Memory B cell (primary cell): ENCODE measurements around the gene TLR6.
"Not testable (repeated sequence)": the region's sequence is repeated elsewhere in the genome, so short reads cannot be mapped to it uniquely, and the experiment has no call there.

Experiments
- ATAC-seq: fragments of 150-1000 bp; cut with Tn5 transposase; 2 replicates; pipeline ENCODE4 v1.10.0; 2021; ENCODE audit warnings: low read depth, mild to moderate bottlenecking, moderate library complexity
- DNase-seq, 2 donors: peaks; one replicate each; pipeline ENCODE4 v3.0.0; 2022; ENCODE audit warnings: low spot score in 2 of 2
- H3K27ac Mint-ChIP-seq: one replicate; pipeline ENCODE4 v1.8.0; 2022; ENCODE audit warnings: mild to moderate bottlenecking, moderate library complexity, mixed read lengths
- H3K27me3 Mint-ChIP-seq: one replicate; pipeline ENCODE4 v1.8.0; 2022; ENCODE audit warnings: mixed read lengths
- H3K36me3 Mint-ChIP-seq: one replicate; pipeline ENCODE4 v1.8.0; 2022; ENCODE audit warnings: mild to moderate bottlenecking, mixed read lengths
- H3K4me1 Mint-ChIP-seq: one replicate; pipeline ENCODE4 v1.8.0; 2022; ENCODE audit warnings: mixed read lengths
- H3K4me3 Mint-ChIP-seq: one replicate; pipeline ENCODE4 v1.8.0; 2022; ENCODE audit warnings: mild to moderate bottlenecking, moderate library complexity, mixed read lengths
- H3K9me3 Mint-ChIP-seq: one replicate; pipeline ENCODE4 v1.8.0; 2022; ENCODE audit warnings: mixed read lengths

The TLR6 gene

DNA sequence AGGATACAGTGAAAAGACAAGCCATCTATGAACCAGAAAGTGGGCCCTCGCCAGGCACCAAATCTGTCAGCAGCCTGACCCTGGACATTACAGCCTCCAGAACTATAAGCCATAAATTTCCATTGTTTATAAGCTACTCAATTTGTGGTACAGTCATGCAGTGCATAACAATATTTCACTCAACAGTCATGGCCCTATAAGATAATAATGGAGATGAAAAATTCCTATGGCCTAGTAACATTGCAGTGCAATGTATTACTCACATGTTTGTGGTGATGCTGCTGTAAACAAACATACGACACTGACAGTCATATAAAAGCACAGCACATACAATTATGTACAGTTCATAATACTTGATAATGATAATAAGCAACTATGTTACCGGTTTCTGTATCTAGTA lies 34.9 kb downstream of the TLR6 start:
- peaks cover 38% of the 10 kb centered on the region for H3K36me3 Mint-ChIP-seq
- H3K4me1 Mint-ChIP-seq = peaks cover 42% of the 10 kb centered on the region
- H3K27me3 Mint-ChIP-seq = no peaks in the 10 kb centered on the region
- no peak overlapping the region for H3K4me3 Mint-ChIP-seq
- no peak for DNase-seq
- no peak for ATAC-seq
- peaks cover 10% of the 10 kb centered on the region for H3K9me3 Mint-ChIP-seq
- peak overlapping the region; percentile 89 for H3K27ac Mint-ChIP-seq

DNA sequence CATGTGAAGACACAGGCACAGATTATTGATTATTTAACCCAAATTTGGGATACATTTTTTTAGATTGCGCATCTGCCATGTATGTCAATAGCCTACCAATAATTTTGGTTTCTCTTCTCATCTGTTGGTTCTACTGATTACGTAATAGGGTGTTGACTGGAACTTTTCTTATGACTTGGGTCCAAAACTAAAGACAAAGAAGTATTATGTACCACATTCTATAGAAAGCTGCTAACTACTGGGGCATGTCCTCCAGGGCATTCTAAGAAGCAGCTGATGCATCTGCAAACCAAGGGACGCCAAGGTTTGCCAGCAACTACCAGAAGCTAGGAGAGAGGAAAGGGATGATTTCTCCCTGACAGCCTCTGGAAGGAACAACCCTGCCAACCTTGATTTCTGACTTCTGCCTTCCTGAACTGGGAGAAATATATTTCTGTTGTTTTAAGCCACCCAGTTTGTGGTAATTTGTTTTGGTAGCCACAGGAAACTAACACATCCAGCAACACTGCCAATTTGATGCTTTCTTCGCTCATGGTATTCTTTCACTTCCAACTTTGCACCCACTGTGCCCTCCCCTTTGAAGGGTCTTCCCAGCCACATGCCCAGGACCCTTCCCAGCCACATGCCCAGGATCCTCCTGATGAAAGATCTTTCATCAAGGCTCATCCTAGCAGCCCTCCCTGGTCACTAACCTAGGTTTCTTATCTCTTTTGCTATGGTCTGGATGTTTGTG lies 36.1 kb downstream of the TLR6 start:
- no peaks in the 10 kb centered on the region for H3K27me3 Mint-ChIP-seq
- peaks cover 8% of the 10 kb centered on the region for H3K9me3 Mint-ChIP-seq
- ATAC-seq (peak; percentile 9), DNase-seq (no peak)
- H3K4me3 Mint-ChIP-seq = no peak overlapping the region
- peaks cover 30% of the 10 kb centered on the region for H3K36me3 Mint-ChIP-seq
- peak overlapping the region; percentile 89 for H3K27ac Mint-ChIP-seq
- peaks cover 46% of the 10 kb centered on the region for H3K4me1 Mint-ChIP-seq

DNA sequence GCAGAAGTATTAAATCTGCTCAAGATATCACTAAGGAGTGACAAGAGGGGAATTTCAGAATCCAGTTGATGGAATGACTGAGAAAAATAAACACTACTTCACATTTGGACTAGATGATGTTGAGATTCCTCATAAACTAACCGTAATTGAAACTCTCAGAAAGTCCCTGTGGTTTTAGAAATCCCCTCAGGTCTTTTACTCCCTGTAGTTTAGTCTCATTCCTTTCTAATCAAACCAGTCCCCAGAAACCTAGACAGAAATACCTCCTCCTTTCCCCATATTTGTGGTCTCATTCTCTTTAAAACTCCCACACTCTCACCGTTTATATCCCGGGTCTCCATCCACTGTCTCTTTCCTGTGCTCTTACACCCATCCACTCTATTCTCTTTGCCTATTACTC lies 37.0 kb downstream of the TLR6 start:
- Mint-ChIP-seq H3K27me3 (no peaks in the 10 kb centered on the region), H3K9me3 (peaks cover 8% of the 10 kb centered on the region), H3K4me1 (peaks cover 44% of the 10 kb centered on the region), H3K36me3 (peaks cover 26% of the 10 kb centered on the region), H3K4me3 (no peak overlapping the region), H3K27ac (peak overlapping the region; percentile 89)
- DNase-seq = no peak
- ATAC-seq = peak; percentile 43

DNA sequence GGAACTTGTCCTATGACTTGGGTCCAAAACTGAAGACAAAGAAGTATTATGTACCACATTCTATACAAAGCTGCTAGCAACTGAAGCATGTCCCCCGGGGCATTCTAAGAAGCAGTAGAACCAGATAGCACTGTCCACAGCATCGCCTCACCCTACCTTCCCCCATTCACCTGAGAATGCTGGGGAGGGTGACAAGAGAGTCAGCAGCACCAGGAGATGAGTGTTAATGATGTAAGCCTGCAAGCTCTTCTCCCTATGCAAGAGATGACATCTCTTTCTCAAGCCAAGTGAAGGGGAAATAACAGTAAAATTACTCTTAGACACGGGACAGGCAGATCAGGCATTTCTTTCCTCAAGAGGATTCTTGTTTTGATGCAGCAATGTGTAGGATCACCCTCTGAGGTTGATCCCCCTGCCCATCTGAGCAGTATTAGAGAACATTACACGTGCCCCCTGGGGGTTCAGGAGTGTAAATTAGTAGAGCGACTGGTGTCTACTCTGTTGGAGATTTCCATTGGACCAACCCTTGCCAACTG lies 38.1 kb downstream of the TLR6 start:
- peaks cover 47% of the 10 kb centered on the region for H3K4me1 Mint-ChIP-seq
- peaks cover 8% of the 10 kb centered on the region for H3K9me3 Mint-ChIP-seq
- H3K27ac Mint-ChIP-seq = peak overlapping the region; percentile 89
- DNase-seq (no peak), ATAC-seq (peak; percentile 4)
- no peak overlapping the region for H3K4me3 Mint-ChIP-seq
- peaks cover 28% of the 10 kb centered on the region for H3K36me3 Mint-ChIP-seq
- H3K27me3 Mint-ChIP-seq = no peaks in the 10 kb centered on the region

DNA sequence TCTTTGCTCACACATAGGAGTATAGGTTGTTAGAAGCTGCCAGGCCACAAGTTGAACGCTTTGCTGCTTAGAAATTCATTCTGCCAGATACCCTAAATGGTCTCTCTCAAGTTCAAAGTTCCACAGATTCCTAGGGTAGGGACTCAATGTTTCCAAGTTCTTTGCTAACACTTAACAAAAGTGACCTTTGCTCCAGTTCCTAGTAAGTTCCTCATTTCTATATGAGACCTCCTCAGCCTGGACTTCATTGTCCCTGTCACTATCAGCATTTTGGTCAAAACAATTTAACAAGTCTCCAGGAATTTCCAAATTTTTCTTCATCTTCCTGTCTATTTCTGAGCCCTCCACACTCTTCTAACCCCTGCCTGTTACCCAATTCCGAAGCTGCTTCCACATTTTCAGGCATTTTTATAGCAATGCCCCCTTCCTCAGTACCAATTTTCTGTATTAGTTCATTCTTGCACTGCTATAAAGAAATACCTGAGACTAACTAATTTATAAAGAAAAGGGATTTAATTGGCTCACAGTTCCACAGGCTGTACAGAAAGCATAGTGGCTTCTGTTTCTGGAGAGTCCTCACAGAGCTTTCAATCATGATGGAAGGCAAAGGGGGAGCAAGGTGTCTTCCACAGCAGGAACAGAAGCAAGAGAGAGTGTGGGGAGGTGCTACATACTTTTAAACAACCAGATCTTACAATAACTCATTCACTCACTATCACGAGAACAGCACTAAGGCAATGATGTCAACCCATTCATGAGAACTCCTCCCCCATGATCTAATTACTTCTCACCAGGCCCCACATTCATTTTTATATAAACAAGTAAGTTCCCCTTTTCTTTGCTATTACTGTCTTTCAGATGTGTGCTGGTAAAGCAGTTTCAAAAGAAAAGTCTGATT lies 40.5 kb downstream of the TLR6 start:
- peak overlapping the region; percentile 97 for H3K27ac Mint-ChIP-seq
- peaks cover 27% of the 10 kb centered on the region for H3K36me3 Mint-ChIP-seq
- peaks cover 51% of the 10 kb centered on the region for H3K4me1 Mint-ChIP-seq
- H3K27me3 Mint-ChIP-seq = no peaks in the 10 kb centered on the region
- DNase-seq (peak in 1 of 2 donors; percentile 54), ATAC-seq (peak; percentile 88)
- peak overlapping the region; percentile 51 for H3K4me3 Mint-ChIP-seq
- H3K9me3 Mint-ChIP-seq = peaks cover 2% of the 10 kb centered on the region

DNA sequence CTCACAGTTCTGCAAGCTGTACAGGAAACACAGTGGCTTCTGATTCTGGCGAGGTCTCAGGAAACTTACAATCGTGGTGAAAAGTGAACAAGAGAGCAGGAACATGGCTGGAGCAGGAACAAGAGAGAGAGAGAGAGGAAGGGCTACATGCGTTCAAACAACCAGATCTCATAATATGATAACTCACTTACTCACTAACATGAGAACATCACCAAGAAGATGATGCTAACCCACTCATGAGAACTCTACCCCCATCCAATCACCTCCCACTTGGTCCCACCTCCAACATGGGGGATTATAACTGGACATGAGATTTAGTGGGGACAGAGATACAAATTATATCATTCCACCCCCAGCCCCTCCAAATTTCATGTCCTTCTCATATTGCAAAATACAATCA lies 42.2 kb downstream of the TLR6 start:
- Mint-ChIP-seq H3K27me3 (no peaks in the 10 kb centered on the region), H3K36me3 (peaks cover 34% of the 10 kb centered on the region), H3K9me3 (peaks cover 2% of the 10 kb centered on the region), H3K4me3 (no peak overlapping the region), H3K4me1 (peaks cover 43% of the 10 kb centered on the region), H3K27ac (peak overlapping the region; percentile 57)
- no peak for DNase-seq
- ATAC-seq = no peak

DNA sequence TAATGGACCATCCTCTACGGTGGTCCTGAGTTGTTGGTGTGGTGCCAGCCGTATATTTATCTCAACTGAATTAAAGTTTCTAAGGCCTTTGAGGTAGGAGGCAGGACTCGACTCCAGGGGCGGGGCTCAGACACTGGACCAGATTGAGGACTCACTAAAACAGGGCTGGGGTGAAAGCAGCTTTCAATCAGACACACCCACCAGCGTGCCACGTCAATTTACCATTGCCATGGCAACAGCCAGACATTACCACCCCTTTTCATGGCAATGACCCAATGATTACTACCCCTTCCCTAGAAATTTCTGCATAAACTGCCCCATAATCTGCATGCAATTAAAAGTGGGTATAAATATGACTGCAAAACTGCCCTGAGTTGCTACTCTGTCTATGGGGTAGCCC lies 45.3 kb downstream of the TLR6 start:
- H3K4me1 Mint-ChIP-seq = peaks cover 34% of the 10 kb centered on the region
- no peak overlapping the region for H3K4me3 Mint-ChIP-seq
- no peaks in the 10 kb centered on the region for H3K27me3 Mint-ChIP-seq
- ATAC-seq = no peak
- peaks cover 36% of the 10 kb centered on the region for H3K36me3 Mint-ChIP-seq
- no peak overlapping the region for H3K27ac Mint-ChIP-seq
- H3K9me3 Mint-ChIP-seq = peaks cover 2% of the 10 kb centered on the region
- DNase-seq = no peak

DNA sequence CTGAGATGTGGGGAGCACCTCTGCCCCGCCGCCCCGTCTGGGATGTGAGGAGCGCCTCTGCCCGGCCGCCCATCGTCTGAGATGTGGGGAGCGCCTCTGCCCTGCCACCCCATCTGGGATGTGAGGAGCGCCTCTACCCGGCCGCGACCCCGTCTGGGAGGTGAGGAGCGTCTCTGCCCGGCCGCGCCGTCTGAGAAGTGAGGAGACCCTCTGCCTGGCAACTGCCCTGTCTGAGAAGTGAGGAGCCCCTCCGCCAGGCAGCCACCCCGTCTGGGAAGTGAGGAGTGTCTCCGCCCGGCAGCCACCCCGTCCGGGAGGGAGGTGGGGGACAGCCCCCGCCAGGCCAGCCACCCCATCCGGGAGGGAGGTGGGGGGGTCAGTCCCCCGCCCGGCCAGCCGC lies 49.2 kb downstream of the TLR6 start:
- Mint-ChIP-seq H3K4me1 (peaks cover 36% of the 10 kb centered on the region), H3K36me3 (peaks cover 23% of the 10 kb centered on the region)
- not testable (repeated sequence) for ATAC-seq, H3K9me3 Mint-ChIP-seq, DNase-seq, H3K4me3 Mint-ChIP-seq, H3K27me3 Mint-ChIP-seq, H3K27ac Mint-ChIP-seq

DNA sequence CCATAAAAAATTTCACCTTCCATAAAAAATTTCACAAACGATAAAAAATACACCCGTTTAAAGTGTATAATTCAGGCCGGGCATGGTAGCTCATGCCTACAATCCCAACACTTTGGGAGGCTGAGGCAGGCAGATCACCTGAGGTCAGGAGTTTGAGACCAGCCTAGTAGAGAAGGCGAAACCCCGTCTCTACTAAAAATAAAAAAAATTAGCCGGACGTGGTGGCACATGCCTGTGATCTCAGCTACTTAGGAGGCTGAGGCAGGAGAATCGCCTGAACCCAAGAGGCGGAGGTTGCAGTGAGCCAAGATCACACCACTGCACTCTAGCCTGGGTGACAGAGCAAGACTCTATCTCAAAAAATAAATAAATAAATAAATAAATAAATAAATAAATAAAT lies 50.4 kb downstream of the TLR6 start:
- ATAC-seq, H3K9me3 Mint-ChIP-seq, DNase-seq, H3K27me3 Mint-ChIP-seq: not testable (repeated sequence)
- Mint-ChIP-seq H3K4me3 (peak overlapping the region; percentile 98), H3K4me1 (peaks cover 34% of the 10 kb centered on the region), H3K36me3 (peaks cover 29% of the 10 kb centered on the region), H3K27ac (peak overlapping the region; percentile 94)

DNA sequence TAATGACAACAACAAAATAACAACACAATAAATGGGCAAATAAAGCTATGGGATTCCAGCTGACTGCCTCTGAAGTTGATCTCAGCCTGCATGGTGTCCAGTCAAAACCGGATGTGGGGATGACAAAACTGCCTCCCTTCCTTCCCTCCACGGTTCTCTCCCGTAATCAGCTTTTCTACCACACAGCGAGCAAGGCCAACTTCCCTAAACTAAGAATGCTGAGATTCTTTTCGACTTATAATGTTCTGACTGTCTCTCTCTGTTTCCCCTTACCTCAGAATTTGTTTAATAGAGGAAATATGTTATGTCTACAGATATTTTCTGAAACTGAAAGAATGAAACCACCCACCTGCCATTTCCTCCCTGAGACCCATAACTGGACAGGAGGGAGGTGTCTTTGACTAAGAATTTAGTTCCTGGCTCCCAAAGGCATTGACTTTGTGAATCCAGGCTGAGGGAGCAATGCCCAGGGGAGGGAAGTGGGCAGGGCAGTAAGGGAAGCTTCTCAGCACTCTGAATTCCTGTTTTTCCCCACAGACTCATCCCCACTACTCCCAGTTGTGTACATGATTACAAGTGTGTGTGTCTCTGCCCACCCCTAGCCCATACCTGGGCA lies 51.0 kb downstream of the TLR6 start:
- peak overlapping the region; percentile 98 for H3K4me3 Mint-ChIP-seq
- peak overlapping the region; percentile 94 for H3K27ac Mint-ChIP-seq
- ATAC-seq (peak; percentile 79), DNase-seq (peak in 1 of 2 donors; percentile 49)
- H3K4me1 Mint-ChIP-seq = peaks cover 34% of the 10 kb centered on the region
- H3K27me3 Mint-ChIP-seq = no peaks in the 10 kb centered on the region
- H3K36me3 Mint-ChIP-seq = peaks cover 33% of the 10 kb centered on the region
- H3K9me3 Mint-ChIP-seq = peaks cover 6% of the 10 kb centered on the region

DNA sequence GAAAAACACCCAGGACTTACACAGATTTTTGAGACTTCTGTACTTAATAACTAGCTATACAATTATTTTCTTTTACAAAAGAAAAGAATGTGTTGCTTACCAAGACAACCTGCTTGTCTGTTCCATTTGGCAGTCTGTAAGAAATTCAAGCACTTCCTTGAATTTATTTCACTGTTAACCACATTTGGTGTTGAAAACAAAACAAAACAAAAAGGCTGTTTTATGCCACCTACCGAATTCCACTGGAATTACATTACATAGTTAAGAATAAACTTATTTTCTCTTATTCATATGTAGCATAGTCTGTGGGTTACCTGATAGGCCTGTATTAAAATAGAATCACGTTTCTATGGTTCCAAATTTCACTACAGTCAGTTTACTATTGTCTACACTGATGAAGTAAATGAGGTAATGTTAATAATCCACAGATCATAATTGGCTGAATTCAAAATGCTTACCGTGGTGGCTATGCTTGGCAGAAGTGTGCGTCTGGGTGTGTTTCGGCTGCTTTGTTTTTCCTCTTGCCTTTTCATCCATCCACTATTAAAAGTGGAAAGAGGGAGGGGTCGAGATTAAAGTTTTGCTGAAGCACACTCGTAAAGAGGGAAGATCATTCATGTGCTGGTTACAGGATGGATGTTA lies 51.8 kb downstream of the TLR6 start, which contains the start of gene TLR1:
TLR1 (minus strand) TSS at position 138 of the 642 bp plus-strand sequence. CDS start 5,960 bp downstream, outside the sequence.
- peaks cover 31% of the 10 kb centered on the region for H3K4me1 Mint-ChIP-seq
- peak; percentile 44 for ATAC-seq
- peak in 1 of 2 donors; percentile 62 for DNase-seq
- H3K36me3 Mint-ChIP-seq = peaks cover 37% of the 10 kb centered on the region
- peak within 1 kb of the TSS; percentile 94 for H3K27ac Mint-ChIP-seq
- peaks cover 11% of the 10 kb centered on the region for H3K9me3 Mint-ChIP-seq
- no peaks in the 10 kb centered on the region for H3K27me3 Mint-ChIP-seq
- H3K4me3 Mint-ChIP-seq = peak within 1 kb of the TSS; percentile 98

DNA sequence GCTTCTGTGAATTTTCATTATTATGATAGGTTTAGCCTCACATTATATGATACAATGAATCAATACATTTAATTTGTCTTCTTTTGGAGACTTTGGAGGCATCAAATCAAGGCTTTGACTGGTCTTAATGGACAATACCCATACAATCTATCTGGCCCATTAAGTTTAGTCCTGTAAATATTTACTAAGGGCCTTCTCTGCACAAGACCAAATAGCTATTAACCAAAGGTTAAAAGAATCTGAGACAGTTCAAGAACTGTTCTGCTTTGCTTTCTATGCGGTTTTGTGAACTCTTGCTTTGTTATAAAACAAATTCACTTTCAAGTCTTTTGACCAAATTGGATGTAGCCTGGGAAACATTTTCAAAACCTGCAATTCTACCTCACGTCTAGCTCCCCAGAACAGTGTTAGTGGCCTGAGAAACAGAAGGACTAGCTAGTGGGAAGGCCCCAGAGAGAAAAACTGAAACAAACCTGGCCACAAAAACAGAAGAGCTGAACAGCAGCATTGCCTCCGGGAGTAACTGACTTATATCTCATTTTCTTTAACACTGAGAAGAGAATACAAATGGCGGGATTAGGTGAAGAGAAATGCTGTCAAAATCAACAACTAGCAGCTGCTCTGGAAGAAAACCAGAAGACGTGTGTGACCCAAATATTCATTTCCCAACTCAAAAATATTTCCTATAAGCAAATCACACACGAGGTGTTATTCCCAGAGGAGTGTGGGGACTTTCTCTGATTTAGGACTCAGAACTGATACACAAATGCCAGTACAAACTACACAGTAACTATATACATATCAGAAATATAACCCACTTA lies 52.6 kb downstream of the TLR6 start:
- ATAC-seq = peak; percentile 10
- no peak for DNase-seq
- H3K27ac Mint-ChIP-seq = peak overlapping the region; percentile 94
- no peaks in the 10 kb centered on the region for H3K27me3 Mint-ChIP-seq
- peaks cover 33% of the 10 kb centered on the region for H3K4me1 Mint-ChIP-seq
- H3K36me3 Mint-ChIP-seq = peaks cover 42% of the 10 kb centered on the region
- H3K4me3 Mint-ChIP-seq = peak overlapping the region; percentile 98
- H3K9me3 Mint-ChIP-seq = peaks cover 13% of the 10 kb centered on the region
